C1 segment of cervical spinal cord (tissue), 14 donors: ENCODE measurements around the gene GRK4.
A peak's percentile ranks its signal among the peaks of the same experiment; 100 is the strongest.
"Not testable (repeated sequence)": the region's sequence is repeated elsewhere in the genome, so short reads cannot be mapped to it uniquely, and the experiment has no call there.

Source experiments
- DNase-seq, 14 donors: peaks; one replicate each; lab custom pipeline; 2025; lab: John Stamatoyannopoulos, UW

The GRK4 gene

GRCh38 chr4:2958446-2958845 is 4.9 kb upstream of the GRK4 start:
- no peak for DNase-seq

GRCh38 chr4:2960450-2960849 is 2.9 kb upstream of the GRK4 start:
- not testable (repeated sequence) for DNase-seq

GRCh38 chr4:2961421-2961810 is 2.0 kb upstream of the GRK4 start:
- no peak for DNase-seq

GRCh38 chr4:2961811-2962441 is 1.4 kb upstream of the GRK4 start:
- no peak for DNase-seq

- DNase-seq: peak in 3 of 14 donors; percentile 61 to 72 (median 68)
Measured at GRCh38 chr4:2962614-2963174, 677 bp upstream of the GRK4 start.

GRCh38 chr4:2963966-2964471 is 648 bp downstream of the GRK4 start:
- peak in 3 of 14 donors; percentile 30 to 67 (median 34) for DNase-seq

GRCh38 chr4:2964706-2965258 is 1.4 kb downstream of the GRK4 start:
- no peak for DNase-seq

GRCh38 chr4:2965262-2965661 is 1.9 kb downstream of the GRK4 start:
- peak in 1 of 14 donors; percentile 53 for DNase-seq

- DNase-seq: no peak
Measured at GRCh38 chr4:2968381-2968780, 5.0 kb downstream of the GRK4 start.

- no peak for DNase-seq
Measured at GRCh38 chr4:2971275-2971674, 7.9 kb downstream of the GRK4 start.

GRCh38 chr4:2977211-2978088 is 14.1 kb downstream of the GRK4 start:
- peak in 3 of 14 donors; percentile 37 to 78 (median 40) for DNase-seq

- DNase-seq: no peak
Measured at GRCh38 chr4:2981256-2981819, 18.0 kb downstream of the GRK4 start.

GRCh38 chr4:2982012-2982411 is 18.6 kb downstream of the GRK4 start:
- DNase-seq: no peak

- not testable (repeated sequence) for DNase-seq
Measured at GRCh38 chr4:2983715-2984114, 20.3 kb downstream of the GRK4 start.

GRCh38 chr4:2991243-2991642 is 27.9 kb downstream of the GRK4 start:
- no peak for DNase-seq

- no peak for DNase-seq
Measured at GRCh38 chr4:2994917-2995316, 31.5 kb downstream of the GRK4 start.

GRCh38 chr4:2995546-2996265 is 32.3 kb downstream of the GRK4 start:
- no peak for DNase-seq

GRCh38 chr4:2996415-2996814 is 33.0 kb downstream of the GRK4 start:
- no peak for DNase-seq

GRCh38 chr4:3007724-3008123 is 44.4 kb downstream of the GRK4 start:
- no peak for DNase-seq

- DNase-seq: no peak
Measured at GRCh38 chr4:3009422-3009821, 46.1 kb downstream of the GRK4 start.

GRCh38 chr4:3010577-3010976 is 47.2 kb downstream of the GRK4 start:
- DNase-seq: no peak
